Hepatocyte (in vitro differentiated cells): ENCODE data around the gene SYNGR4. TPM values are rescaled to one million over a fixed set of nuclear protein-coding genes. Genes with fewer than 3 reads are reported as not detected.

Source experiments
- DNase-seq: peaks from one replicate; pipeline ENCODE4 v3.0.0-alpha.2; 2016; ENCODE audit warnings: low spot score
- H2AFZ ChIP-seq: fragments of 200-600 bp; sonication (generic); 2 replicates; pipeline ENCODE4 v1.6.0; 2016; ENCODE audit warnings: antibody characterized with exemption, mild to moderate bottlenecking
- H3K27ac ChIP-seq: fragments of 200-600 bp; sonication (generic); 2 replicates; pipeline ENCODE4 v1.5.1; 2016; ENCODE audit warnings: mild to moderate bottlenecking
- H3K27me3 ChIP-seq: fragments of 200-600 bp; sonication (generic); 2 replicates; pipeline ENCODE4 v1.6.1; 2016
- H3K36me3 ChIP-seq: fragments of 200-600 bp; sonication (generic); replicated peaks from 2 replicates; pipeline ENCODE4 v1.5.1; 2016; ENCODE audit warnings: low read depth; ENCODE audit not compliant: insufficient read depth
- H3K4me1 ChIP-seq: fragments of 200-600 bp; sonication (generic); 2 replicates; pipeline ENCODE4 v1.5.1; 2016; ENCODE audit warnings: mild to moderate bottlenecking, moderate library complexity; ENCODE audit not compliant: insufficient read depth
- H3K4me2 ChIP-seq: fragments of 200-600 bp; sonication (generic); 2 replicates; pipeline ENCODE4 v1.6.0; 2016
- H3K4me3 ChIP-seq: fragments of 200-600 bp; sonication (generic); 2 replicates; pipeline ENCODE4 v1.5.1; 2016; ENCODE audit warnings: mild to moderate bottlenecking
- H3K79me2 ChIP-seq: fragments of 200-600 bp; sonication (generic); 2 replicates; pipeline ENCODE4 v1.6.0; 2017; ENCODE audit warnings: mild to moderate bottlenecking
- H3K9me2 ChIP-seq: fragments of 200-600 bp; sonication (generic); replicated peaks from 2 replicates; pipeline ENCODE4 v1.6.0; 2017; ENCODE audit warnings: mild to moderate bottlenecking; ENCODE audit not compliant: insufficient read depth
- H3K9me3 ChIP-seq: fragments of 200-600 bp; sonication (generic); 2 replicates; pipeline ENCODE4 v1.5.1; 2016; ENCODE audit warnings: low read depth, mild to moderate bottlenecking
- H4K20me1 ChIP-seq: fragments of 200-600 bp; sonication (generic); 2 replicates; pipeline ENCODE4 v1.6.0; 2016; ENCODE audit warnings: mild to moderate bottlenecking; ENCODE audit not compliant: insufficient read depth, poor library complexity, severe bottlenecking
- CTCF ChIP-seq: fragments of 200-600 bp; sonication (generic); IDR thresholded peaks from 2 replicates; pipeline ENCODE4 v1.5.1; 2016; ENCODE audit warnings: antibody characterized with exemption, mild to moderate bottlenecking; ENCODE audit not compliant: poor library complexity
- EZH2 ChIP-seq: fragments of 200-600 bp; sonication (generic); IDR thresholded peaks from 2 replicates; pipeline ENCODE4 v1.6.1; 2016; ENCODE audit warnings: antibody characterized with exemption, mild to moderate bottlenecking, borderline replicate concordance
- EZH2phosphoT487 ChIP-seq: fragments of 200-600 bp; sonication (generic); IDR thresholded peaks from one replicate; pipeline ENCODE4 v1.6.1; 2018; ENCODE audit warnings: antibody characterized with exemption, mild to moderate bottlenecking, low read depth, moderate library complexity; ENCODE audit not compliant: unreplicated experiment, severe bottlenecking
- WGBS: methylation state at CpG from one replicate; pipeline ENCODE4 v1.1.6; 2016; ENCODE audit warnings: low lambda C conversion rate; ENCODE audit errors: missing lambda C conversion rate; 5-methylcytosine and 5-hydroxymethylcytosine counted together
- polyA plus RNA-seq: library from polyadenylated mRNA; unstranded; fragments of >200 nt; fragmentation: Nextera tagmentation; extraction: Ambion mirVana; gene quantifications from 2 replicates; pipeline ENCODE4 v1.2.1, GENCODE V29; 2016
- total RNA-seq: library from RNA; depleted of rRNA; stranded (reverse); fragments of >200 nt; gene quantifications from 2 replicates; pipeline ENCODE4 v1.2.3, GENCODE V29; 2014

The SYNGR4 gene
- total and polyA plus RNA-seq, 2 experiments from 2014 or later: 1.3 TPM; not detected in 1

- Histone ChIP-seq H4K20me1 (no peaks in the 10 kb centered on the region), H2AFZ (peak overlapping the region; percentile 69), H3K36me3 (no peaks in the 10 kb centered on the region), H3K9me3 (no peaks in the 10 kb centered on the region), H3K4me1 (no peaks in the 10 kb centered on the region), H3K27ac (peak overlapping the region; percentile 82), H3K9me2 (no peaks in the 10 kb centered on the region), H3K4me2 (peak overlapping the region; percentile 83), H3K27me3 (no peaks in the 10 kb centered on the region), H3K79me2 (no peaks in the 10 kb centered on the region), H3K4me3 (peak overlapping the region; percentile 8)
- TF ChIP-seq CTCF: no peak
- no peak for TF ChIP-seq EZH2
- no peak for TF ChIP-seq EZH2phosphoT487
- DNase-seq: peak; percentile 43
- WGBS: 6% methylated on average over 10 of the region's 10 CpGs
Measured at GRCh38 chr19:48363500-48363809, 712 bp upstream of the SYNGR4 start.

- Histone ChIP-seq H3K79me2 (no peaks in the 10 kb centered on the region), H3K9me2 (no peaks in the 10 kb centered on the region), H2AFZ (peak overlapping the region; percentile 32), H4K20me1 (no peaks in the 10 kb centered on the region), H3K27ac (peak overlapping the region; percentile 10), H3K4me1 (no peaks in the 10 kb centered on the region), H3K4me2 (peak overlapping the region; percentile 68), H3K9me3 (no peaks in the 10 kb centered on the region), H3K27me3 (no peaks in the 10 kb centered on the region), H3K4me3 (no peak overlapping the region), H3K36me3 (no peaks in the 10 kb centered on the region)
- 74% methylated on average over 6 of the region's 10 CpGs for WGBS
- no peak for DNase-seq
- TF ChIP-seq EZH2phosphoT487 (no peak), EZH2 (no peak)
Measured at GRCh38 chr19:48364598-48365348, 606 bp downstream of the SYNGR4 start.

GRCh38 chr19:48365602-48366001 lies 1.4 kb downstream of the SYNGR4 start:
- Histone ChIP-seq H3K4me3 (no peak overlapping the region), H3K79me2 (no peaks in the 10 kb centered on the region), H4K20me1 (no peaks in the 10 kb centered on the region), H3K36me3 (no peaks in the 10 kb centered on the region), H2AFZ (no peak overlapping the region), H3K4me2 (no peak overlapping the region), H3K27ac (no peak overlapping the region), H3K27me3 (no peaks in the 10 kb centered on the region), H3K4me1 (no peaks in the 10 kb centered on the region), H3K9me2 (no peaks in the 10 kb centered on the region), H3K9me3 (no peaks in the 10 kb centered on the region)
- 95% methylated on average over 9 of the region's 11 CpGs for WGBS
- DNase-seq: no peak
- no peak for TF ChIP-seq EZH2
- TF ChIP-seq EZH2phosphoT487: no peak

- no peak for DNase-seq
- H2AFZ ChIP-seq: no peak overlapping the region
- peaks cover 8% of the 10 kb centered on the region for H3K4me1 ChIP-seq
- H3K27me3 ChIP-seq: no peaks in the 10 kb centered on the region
- no peaks in the 10 kb centered on the region for H3K9me3 ChIP-seq
- 63% methylated on average over 5 of the region's 5 CpGs for WGBS
- no peak overlapping the region for H3K4me2 ChIP-seq
- no peak overlapping the region for H3K27ac ChIP-seq
- no peak overlapping the region for H3K4me3 ChIP-seq
- TF ChIP-seq EZH2 (no peak), EZH2phosphoT487 (no peak), CTCF (no peak)
- H3K36me3 ChIP-seq: no peaks in the 10 kb centered on the region
- no peaks in the 10 kb centered on the region for H4K20me1 ChIP-seq
- H3K9me2 ChIP-seq: no peaks in the 10 kb centered on the region
- H3K79me2 ChIP-seq: no peaks in the 10 kb centered on the region
Measured at GRCh38 chr19:48367855-48368254, 3.7 kb downstream of the SYNGR4 start.
